Measurements from ENCODE around the gene RHOBTB1.
A peak's percentile ranks its signal among the peaks of the same experiment; 100 is the strongest.
"Not testable (repeated sequence)": the region's sequence is repeated elsewhere in the genome, so short reads cannot be mapped to it uniquely, and the experiment has no call there.

Gene RHOBTB1

GRCh38 chr10:60976687-60977086 is 32.7 kb upstream of the RHOBTB1 start:
- no peaks in the 10 kb centered on the region for H3K27me3 ChIP-seq (ENCODE audit: insufficient read depth, low read depth, severe bottlenecking)
- TF ChIP-seq CTCF (IDR thresholded peaks at IDR 0.05; ENCODE audit: low read depth, low read length): no peak
- no peak for DNase-seq
- H3K9me3 ChIP-seq (ENCODE audit: severe bottlenecking): no peaks in the 10 kb centered on the region
- H3K4me3 ChIP-seq (ENCODE audit: low read depth, low read length): no peak overlapping the region
- no peaks in the 10 kb centered on the region for H3K36me3 ChIP-seq
- H3K27ac ChIP-seq: no peak overlapping the region

GRCh38 chr10:60975716-60976115 is 31.7 kb upstream of the RHOBTB1 start:
- Histone ChIP-seq H3K36me3 (no peaks in the 10 kb centered on the region), H3K9me3 (ENCODE audit: severe bottlenecking) (no peaks in the 10 kb centered on the region), H3K27ac (no peak overlapping the region), H3K4me3 (ENCODE audit: low read depth, low read length) (no peak overlapping the region), H3K27me3 (ENCODE audit: insufficient read depth, low read depth, severe bottlenecking) (no peaks in the 10 kb centered on the region)
- no peak for DNase-seq
- TF ChIP-seq CTCF (IDR thresholded peaks at IDR 0.05; ENCODE audit: low read depth, low read length): no peak

- no peak for TF ChIP-seq CTCF (IDR thresholded peaks at IDR 0.05; ENCODE audit: low read depth, low read length)
- Histone ChIP-seq H3K27ac (no peak overlapping the region), H3K36me3 (no peaks in the 10 kb centered on the region), H3K9me3 (ENCODE audit: severe bottlenecking) (no peaks in the 10 kb centered on the region), H3K4me3 (ENCODE audit: low read depth, low read length) (no peak overlapping the region), H3K27me3 (ENCODE audit: insufficient read depth, low read depth, severe bottlenecking) (no peaks in the 10 kb centered on the region)
- DNase-seq: no peak
Observed at GRCh38 chr10:60974463-60975149, 30.6 kb upstream of the RHOBTB1 start.

GRCh38 chr10:60973086-60973485 is 29.1 kb upstream of the RHOBTB1 start:
- TF ChIP-seq CTCF (IDR thresholded peaks at IDR 0.05; ENCODE audit: low read depth, low read length): no peak
- Histone ChIP-seq H3K27me3 (ENCODE audit: insufficient read depth, low read depth, severe bottlenecking) (no peaks in the 10 kb centered on the region), H3K27ac (peak overlapping the region; percentile 6; the same call in 1 of the 2 replicates), H3K4me3 (ENCODE audit: low read depth, low read length) (no peak overlapping the region), H3K36me3 (no peaks in the 10 kb centered on the region), H3K9me3 (ENCODE audit: severe bottlenecking) (no peaks in the 10 kb centered on the region)
- DNase-seq: no peak

GRCh38 chr10:60972181-60972580 is 28.2 kb upstream of the RHOBTB1 start:
- H3K9me3 ChIP-seq (ENCODE audit: severe bottlenecking); H3K4me3 ChIP-seq (ENCODE audit: low read depth, low read length); H3K27ac ChIP-seq; DNase-seq; H3K36me3 ChIP-seq; H3K27me3 ChIP-seq (ENCODE audit: insufficient read depth, low read depth, severe bottlenecking): not testable (repeated sequence)

GRCh38 chr10:60970526-60970925 is 26.5 kb upstream of the RHOBTB1 start:
- DNase-seq: no peak
- H3K27ac ChIP-seq: no peak overlapping the region
- TF ChIP-seq CTCF (IDR thresholded peaks at IDR 0.05; ENCODE audit: low read depth, low read length): no peak
- H3K36me3 ChIP-seq: no peaks in the 10 kb centered on the region
- no peaks in the 10 kb centered on the region for H3K27me3 ChIP-seq (ENCODE audit: insufficient read depth, low read depth, severe bottlenecking)
- no peak overlapping the region for H3K4me3 ChIP-seq (ENCODE audit: low read depth, low read length)
- H3K9me3 ChIP-seq (ENCODE audit: severe bottlenecking): no peaks in the 10 kb centered on the region

Measured in WERI-Rb-1 (cell line).